ENCODE results near the gene LY6G5C.

- no peak for TF ChIP-seq EZH2 (IDR thresholded peaks at IDR 0.05; ENCODE audit: low read length)
- no peak for TF ChIP-seq CTCF (optimal IDR thresholded peaks at IDR 0.05 in 1 of 3, IDR thresholded peaks at IDR 0.05 in 1 of 3, conservative IDR thresholded peaks at IDR 0.05 in 1 of 3; ENCODE audit: extremely low read depth in 1 of 3, insufficient read depth in 2 of 3, low read length in 3 of 3)
Measured at GRCh38 chr6:31666337-31666965, 14.4 kb downstream of the LY6G5C start.

Data from keratinocyte (primary cell).